ENCODE results near the gene CA10.

The CA10 gene

GRCh38 chr17:51946311-51946710 is 212.2 kb downstream of the CA10 start:
- DNase-seq, result no peak

GRCh38 chr17:51941272-51941671 is 217.2 kb downstream of the CA10 start:
- DNase-seq, result no peak

GRCh38 chr17:51937264-51937663 is 221.2 kb downstream of the CA10 start:
- no peak for DNase-seq

GRCh38 chr17:51935477-51935876 is 223.0 kb downstream of the CA10 start:
- no peak for DNase-seq

- no peak for DNase-seq
Measured at GRCh38 chr17:51933647-51934046, 224.9 kb downstream of the CA10 start.

- DNase-seq, result no peak
Measured at GRCh38 chr17:51926448-51926847, 232.1 kb downstream of the CA10 start.

- no peak for DNase-seq
Measured at GRCh38 chr17:51921500-51921899, 237.0 kb downstream of the CA10 start.

- DNase-seq, result no peak
Measured at GRCh38 chr17:51914577-51914976, 243.9 kb downstream of the CA10 start.

- DNase-seq, result no peak
Measured at GRCh38 chr17:51913491-51914205, 244.9 kb downstream of the CA10 start.

GRCh38 chr17:51912939-51913338 is 245.6 kb downstream of the CA10 start:
- no peak for DNase-seq

- no peak for DNase-seq
Measured at GRCh38 chr17:51911237-51911636, 247.3 kb downstream of the CA10 start.

GRCh38 chr17:51909971-51910370 is 248.5 kb downstream of the CA10 start:
- DNase-seq, result no peak

- no peak for DNase-seq
Measured at GRCh38 chr17:51908841-51909537, 249.5 kb downstream of the CA10 start.

- no peak for DNase-seq
Measured at GRCh38 chr17:51907041-51907440, 251.5 kb downstream of the CA10 start.

GRCh38 chr17:51904379-51904778 is 254.1 kb downstream of the CA10 start:
- no peak for DNase-seq

- no peak for DNase-seq
Measured at GRCh38 chr17:51901242-51901641, 257.3 kb downstream of the CA10 start.

GRCh38 chr17:51891936-51892335 is 266.6 kb downstream of the CA10 start:
- DNase-seq, result no peak

GRCh38 chr17:51890710-51891109 is 267.8 kb downstream of the CA10 start:
- no peak for DNase-seq

- no peak for DNase-seq
Measured at GRCh38 chr17:51888816-51889215, 269.7 kb downstream of the CA10 start.

GRCh38 chr17:51876986-51877385 is 281.5 kb downstream of the CA10 start:
- no peak for DNase-seq

GRCh38 chr17:51873302-51873701 is 285.2 kb downstream of the CA10 start:
- DNase-seq, result no peak

- no peak for DNase-seq
Measured at GRCh38 chr17:51869387-51869786, 289.1 kb downstream of the CA10 start.

GRCh38 chr17:51860954-51861561 is 297.5 kb downstream of the CA10 start:
- peak; percentile 8 for DNase-seq

- no peak for DNase-seq
Measured at GRCh38 chr17:51857052-51857597, 301.4 kb downstream of the CA10 start.
